Kidney (tissue), 14 donors: ENCODE measurements around the gene KRTAP6-1. TPM values are rescaled to one million over a fixed set of nuclear protein-coding genes. Genes with fewer than 3 reads are reported as not detected.

ENCODE experiments used
- DNase-seq, 5 donors: peaks; one replicate each; pipeline ENCODE4 v3.0.0-alpha.2; 2013 to 2020
- FAIRE-seq: peaks from 2 replicates; lab custom pipeline; 2012; peaks lifted over from hg19 to GRCh38; lab: Jason Lieb, UNC
- H3K27ac ChIP-seq, 2 donors: one replicate each; pipeline ENCODE4 v1.7.0; 2013; ENCODE audit warnings: low read depth in 2 of 2, low read length in 2 of 2, inconsistent platforms in 1 of 2
- H3K27me3 ChIP-seq: one replicate; pipeline ENCODE4 v1.7.1; 2013; ENCODE audit warnings: low read length, inconsistent platforms; ENCODE audit not compliant: control insufficient read depth, insufficient read depth
- H3K36me3 ChIP-seq, 3 donors: one replicate each; pipeline versions ENCODE4 v1.7.0 to v1.7.1; 2013; ENCODE audit warnings: low read length in 3 of 3, control low read depth in 1 of 3, inconsistent platforms in 1 of 3; ENCODE audit not compliant: insufficient read depth in 3 of 3, control insufficient read depth in 2 of 3
- H3K4me1 ChIP-seq, 3 donors: one replicate each; pipeline versions ENCODE4 v1.7.0 to v1.7.1; 2013; ENCODE audit warnings: low read length in 3 of 3, inconsistent platforms in 1 of 3, low read depth in 1 of 3; ENCODE audit not compliant: control insufficient read depth in 2 of 3, insufficient read depth in 2 of 3
- H3K4me3 ChIP-seq, 3 donors: one replicate each; pipeline versions ENCODE4 v1.7.0 to v1.8.1; 2013; ENCODE audit warnings: low read length in 3 of 3, control low read depth in 1 of 3, inconsistent platforms in 1 of 3
- H3K9ac ChIP-seq, 3 donors: one replicate each; pipeline versions ENCODE4 v1.7.0 to v1.7.1; 2013; ENCODE audit warnings: low read length in 3 of 3, control low read depth in 1 of 3, inconsistent platforms in 1 of 3
- H3K9me3 ChIP-seq, 3 donors: one replicate each; pipeline versions ENCODE4 v1.7.0 to v1.7.1; 2013; ENCODE audit warnings: low read length in 3 of 3, control low read depth in 1 of 3, inconsistent platforms in 1 of 3; ENCODE audit not compliant: control insufficient read depth in 2 of 3, insufficient read depth in 1 of 3
- CTCF ChIP-seq: IDR thresholded peaks from 3 replicates; pipeline ENCODE4 v1.5.1; 2012; ENCODE audit warnings: mild to moderate bottlenecking, moderate library complexity, borderline replicate concordance; ENCODE audit not compliant: insufficient read depth; ENCODE audit errors: extremely low read depth
- intact Hi-C: fragments of 100-400 bp; cut with DNase I; formaldehyde crosslinking; loops from one replicate; pipeline ENCODE4 v1.11.1; 2022
- polyA plus RNA-seq: library from polyadenylated mRNA; stranded (reverse); fragments of 350-450 nt; fragmentation: Illumina TruSeq; extraction: RNeasy Lipid Tissue Mini Kit (QIAGEN cat#74804); gene quantifications from one replicate; pipeline ENCODE4 v1.2.3, GENCODE V29; 2014; ENCODE audit warnings: low read depth, low replicate concordance; ENCODE audit not compliant: insufficient read depth
- total RNA-seq: library from RNA; stranded (reverse); fragmentation: NEBNext Ultra II Directional; extraction: Animal tissue kit (Norgen Biotek cat#: 25700); gene quantifications from one replicate; pipeline ENCODE4 v1.2.1, GENCODE V29; 2021
- donor health status: control.
- donor health status: control.
- donor health status: control.
- donor health status: control.
- donor health status: control.
- donor health status: DM: yes; HTN: yes; CAD: no.
- donor health status: Normal renal cell carcinoma (clear cell type).

Gene KRTAP6-1
- total and polyA plus RNA-seq, 2 donors from 2014 or later = not detected

GRCh38 chr21:30567617-30568016 lies 46.1 kb downstream of the KRTAP6-1 start:
- intact Hi-C loops = no loop called here
- Histone ChIP-seq H3K27ac (no peak overlapping the region), H3K4me1 (no peaks in the 10 kb centered on the region), H3K9me3 (no peaks in the 10 kb centered on the region), H3K36me3 (no peaks in the 10 kb centered on the region), H3K9ac (no peak overlapping the region), H3K4me3 (no peak overlapping the region), H3K27me3 (no peaks in the 10 kb centered on the region)
- TF ChIP-seq CTCF = no peak
- DNase-seq = no peak
- no peak for FAIRE-seq

GRCh38 chr21:30563630-30564029 lies 50.1 kb downstream of the KRTAP6-1 start:
- Histone ChIP-seq H3K27ac (no peak overlapping the region), H3K4me1 (no peaks in the 10 kb centered on the region), H3K36me3 (no peaks in the 10 kb centered on the region), H3K9ac (no peak overlapping the region), H3K9me3 (no peaks in the 10 kb centered on the region), H3K27me3 (no peaks in the 10 kb centered on the region), H3K4me3 (no peak overlapping the region)
- DNase-seq (no peak), FAIRE-seq (no peak)
- intact Hi-C loops = no loop called here
- TF ChIP-seq CTCF = no peak

Other genes starting within 250 kb of the KRTAP6-1 start
- not detected for gene KRTAP13-2, start 241.7 kb downstream of the KRTAP6-1 start, total RNA-seq
- gene KRTAP13-2, start 241.7 kb downstream of the KRTAP6-1 start, polyA plus RNA-seq = not detected
- gene KRTAP13-1, start 217.9 kb downstream of the KRTAP6-1 start, total RNA-seq = not detected
- not detected for gene KRTAP13-1, start 217.9 kb downstream of the KRTAP6-1 start, polyA plus RNA-seq
- not detected for gene KRTAP13-3, start 188.0 kb downstream of the KRTAP6-1 start, total RNA-seq
- gene KRTAP13-3, start 188.0 kb downstream of the KRTAP6-1 start, polyA plus RNA-seq = not detected
- gene KRTAP13-4, start 183.7 kb downstream of the KRTAP6-1 start, total RNA-seq = not detected
- gene KRTAP13-4, start 183.7 kb downstream of the KRTAP6-1 start, polyA plus RNA-seq = not detected
- not detected for gene KRTAP15-1, start 173.7 kb downstream of the KRTAP6-1 start, total RNA-seq
- gene KRTAP15-1, start 173.7 kb downstream of the KRTAP6-1 start, polyA plus RNA-seq = not detected
- gene KRTAP19-1, start 133.6 kb downstream of the KRTAP6-1 start, total RNA-seq = not detected
- not detected for gene KRTAP19-1, start 133.6 kb downstream of the KRTAP6-1 start, polyA plus RNA-seq
- gene KRTAP19-2, start 126.5 kb downstream of the KRTAP6-1 start, total RNA-seq = not detected
- not detected for gene KRTAP19-2, start 126.5 kb downstream of the KRTAP6-1 start, polyA plus RNA-seq
- not detected for gene KRTAP19-3, start 121.9 kb downstream of the KRTAP6-1 start, total RNA-seq
- not detected for gene KRTAP19-3, start 121.9 kb downstream of the KRTAP6-1 start, polyA plus RNA-seq
- gene KRTAP19-4, start 116.8 kb downstream of the KRTAP6-1 start, total RNA-seq = not detected
- gene KRTAP19-4, start 116.8 kb downstream of the KRTAP6-1 start, polyA plus RNA-seq = not detected
- gene KRTAP19-5, start 111.8 kb downstream of the KRTAP6-1 start, total RNA-seq = not detected
- not detected for gene KRTAP19-5, start 111.8 kb downstream of the KRTAP6-1 start, polyA plus RNA-seq
- not detected for gene KRTAP19-6, start 72.1 kb downstream of the KRTAP6-1 start, total RNA-seq
- not detected for gene KRTAP19-6, start 72.1 kb downstream of the KRTAP6-1 start, polyA plus RNA-seq
- gene KRTAP19-7, start 52.6 kb downstream of the KRTAP6-1 start, total RNA-seq = not detected
- not detected for gene KRTAP19-7, start 52.6 kb downstream of the KRTAP6-1 start, polyA plus RNA-seq
- not detected for gene KRTAP22-2, start 23.5 kb downstream of the KRTAP6-1 start, total RNA-seq
- gene KRTAP22-2, start 23.5 kb downstream of the KRTAP6-1 start, polyA plus RNA-seq = not detected
- not detected for gene KRTAP6-3, start 21.5 kb downstream of the KRTAP6-1 start, total RNA-seq
- gene KRTAP6-3, start 21.5 kb downstream of the KRTAP6-1 start, polyA plus RNA-seq = not detected
- gene KRTAP6-2, start 15.0 kb downstream of the KRTAP6-1 start, total RNA-seq = not detected
- gene KRTAP6-2, start 15.0 kb downstream of the KRTAP6-1 start, polyA plus RNA-seq = not detected
- not detected for gene KRTAP22-1, start 12.8 kb downstream of the KRTAP6-1 start, total RNA-seq
- not detected for gene KRTAP22-1, start 12.8 kb downstream of the KRTAP6-1 start, polyA plus RNA-seq
- not detected for gene KRTAP20-1, start 2.5 kb upstream of the KRTAP6-1 start, total RNA-seq
- gene KRTAP20-1, start 2.5 kb upstream of the KRTAP6-1 start, polyA plus RNA-seq = not detected
- not detected for gene KRTAP20-4, start 6.7 kb upstream of the KRTAP6-1 start, total RNA-seq
- not detected for gene KRTAP20-4, start 6.7 kb upstream of the KRTAP6-1 start, polyA plus RNA-seq
- gene KRTAP20-2, start 21.3 kb upstream of the KRTAP6-1 start, total RNA-seq = not detected
- gene KRTAP20-2, start 21.3 kb upstream of the KRTAP6-1 start, polyA plus RNA-seq = not detected
- not detected for gene KRTAP20-3, start 28.9 kb upstream of the KRTAP6-1 start, total RNA-seq
- not detected for gene KRTAP20-3, start 28.9 kb upstream of the KRTAP6-1 start, polyA plus RNA-seq
- gene KRTAP21-3, start 104.8 kb upstream of the KRTAP6-1 start, total RNA-seq = not detected
- not detected for gene KRTAP21-3, start 104.8 kb upstream of the KRTAP6-1 start, polyA plus RNA-seq
- not detected for gene KRTAP21-2, start 133.3 kb upstream of the KRTAP6-1 start, total RNA-seq
- gene KRTAP21-2, start 133.3 kb upstream of the KRTAP6-1 start, polyA plus RNA-seq = not detected
- not detected for gene KRTAP21-1, start 141.5 kb upstream of the KRTAP6-1 start, total RNA-seq
- not detected for gene KRTAP21-1, start 141.5 kb upstream of the KRTAP6-1 start, polyA plus RNA-seq
- gene KRTAP8-1, start 199.3 kb upstream of the KRTAP6-1 start, total RNA-seq = not detected
- not detected for gene KRTAP8-1, start 199.3 kb upstream of the KRTAP6-1 start, polyA plus RNA-seq
- not detected for gene KRTAP7-1, start 215.8 kb upstream of the KRTAP6-1 start, total RNA-seq
- not detected for gene KRTAP7-1, start 215.8 kb upstream of the KRTAP6-1 start, polyA plus RNA-seq